T-cell (primary cell): ENCODE measurements around the gene HES3. TPM values are rescaled to one million over a fixed set of nuclear protein-coding genes. Genes with fewer than 3 reads are reported as not detected.

Source experiments
- ATAC-seq, 4 experiments: fragments of 200-7000 bp in 3 of 4; fragments of 150-1000 bp in 1 of 4; cut with Tn5 transposase; replicated peaks in 1 of 4; 1 replicate in 3 of 4; 2 replicates in 1 of 4; pipeline ENCODE4 v1.10.0; 2021; ENCODE audit warnings: moderate library complexity in 3 of 4, mild to moderate bottlenecking in 2 of 4, moderate number of reproducible peaks in 1 of 4
- CTCF ChIA-PET, 2 donors: fragments of 300-600 bp; sonication (Branson Sonifier 250); formaldehyde crosslinking; loops; one replicate each; lab custom pipeline; 2022; ENCODE audit warnings: antibody characterized with exemption in 2 of 2; lab: Charles Lee
- POLR2A ChIA-PET, 2 donors: fragments of 300-600 bp; sonication (Branson Sonifier 250); formaldehyde crosslinking; loops; one replicate each; lab custom pipeline; 2022; ENCODE audit warnings: antibody characterized with exemption in 2 of 2; lab: Charles Lee
- DNase-seq, 35 experiments: peaks; one replicate each; pipeline versions ENCODE4 v3.0.0 to v3.0.0-alpha.2; 2013 to 2023
- H3K27ac ChIP-seq: one replicate; pipeline ENCODE4 v1.5.1; 2013; ENCODE audit warnings: low read length
- H3K27me3 ChIP-seq, 2 experiments: replicated peaks in 1 of 2; 1 replicate in 1 of 2; 2 replicates in 1 of 2; pipeline versions ENCODE4 v1.6.1 to v1.7.0; 2013; ENCODE audit warnings: low read length in 1 of 2, mixed read lengths in 1 of 2; ENCODE audit not compliant: control insufficient read depth in 2 of 2, insufficient read depth in 2 of 2; ENCODE audit errors: extremely low read depth in 1 of 2
- H3K36me3 ChIP-seq, 2 donors: 1 replicate in 1 of 2; 2 replicates in 1 of 2; pipeline versions ENCODE4 v1.6.1 to v1.7.0; 2013; ENCODE audit warnings: low read length in 1 of 2; ENCODE audit not compliant: control insufficient read depth in 2 of 2, insufficient read depth in 1 of 2; ENCODE audit errors: extremely low read depth in 1 of 2
- H3K4me1 ChIP-seq, 2 experiments: 1 replicate in 1 of 2; 2 replicates in 1 of 2; pipeline versions ENCODE4 v1.6.1 to v1.7.0; 2013; ENCODE audit warnings: low read length in 2 of 2, mixed read lengths in 1 of 2; ENCODE audit not compliant: insufficient read depth in 2 of 2, control insufficient read depth in 1 of 2; ENCODE audit errors: extremely low read depth in 1 of 2
- H3K4me3 ChIP-seq, 2 donors: 1 replicate in 1 of 2; 2 replicates in 1 of 2; pipeline versions ENCODE4 v1.5.1 to v1.7.0; 2013; ENCODE audit warnings: mild to moderate bottlenecking in 2 of 2, low read length in 1 of 2, moderate library complexity in 1 of 2; ENCODE audit not compliant: control insufficient read depth in 1 of 2; ENCODE audit errors: extremely low read depth in 1 of 2
- H3K9me3 ChIP-seq: 2 replicates; pipeline ENCODE4 v1.7.0; 2013
- H3K27ac Mint-ChIP-seq, 2 donors: one replicate each; pipeline ENCODE4 v1.8.0; 2020 to 2021; ENCODE audit warnings: mild to moderate bottlenecking in 2 of 2, mixed read lengths in 2 of 2
- H3K27me3 Mint-ChIP-seq, 2 donors: one replicate each; pipeline ENCODE4 v1.8.0; 2021 to 2022; ENCODE audit warnings: mixed read lengths in 2 of 2
- H3K36me3 Mint-ChIP-seq: one replicate; pipeline ENCODE4 v1.8.0; 2021; ENCODE audit warnings: mixed read lengths
- H3K4me1 Mint-ChIP-seq, 3 donors: one replicate each; pipeline ENCODE4 v1.8.0; 2020 to 2022; ENCODE audit warnings: mixed read lengths in 3 of 3, mild to moderate bottlenecking in 1 of 3
- H3K4me3 Mint-ChIP-seq, 3 donors: one replicate each; pipeline ENCODE4 v1.8.0; 2020 to 2022; ENCODE audit warnings: mild to moderate bottlenecking in 3 of 3, mixed read lengths in 3 of 3, moderate library complexity in 3 of 3
- H3K9me3 Mint-ChIP-seq, 3 donors: one replicate each; pipeline ENCODE4 v1.8.0; 2020 to 2022; ENCODE audit warnings: mixed read lengths in 3 of 3
- WGBS: methylation state at CpG from one replicate; pipeline ENCODE4 v1.1.5; 2013; ENCODE audit warnings: missing lambda C conversion rate; ENCODE audit not compliant: insufficient coverage; 5-methylcytosine and 5-hydroxymethylcytosine counted together
- total RNA-seq, 35 experiments: library from RNA in 6 of 35; stranded (reverse) in 6 of 35; fragments of 120-200 nt in 1 of 35; gene quantifications; one replicate each; pipeline versions ENCODE4 v1.2.1 to v1.2.4 and lab custom pipeline; 2013 to 2026

HES3 gene
- total RNA-seq, 5 donors from 2014 or later (not counting 1 experiment from before 2014, with no cell fraction given) = not detected

DNA sequence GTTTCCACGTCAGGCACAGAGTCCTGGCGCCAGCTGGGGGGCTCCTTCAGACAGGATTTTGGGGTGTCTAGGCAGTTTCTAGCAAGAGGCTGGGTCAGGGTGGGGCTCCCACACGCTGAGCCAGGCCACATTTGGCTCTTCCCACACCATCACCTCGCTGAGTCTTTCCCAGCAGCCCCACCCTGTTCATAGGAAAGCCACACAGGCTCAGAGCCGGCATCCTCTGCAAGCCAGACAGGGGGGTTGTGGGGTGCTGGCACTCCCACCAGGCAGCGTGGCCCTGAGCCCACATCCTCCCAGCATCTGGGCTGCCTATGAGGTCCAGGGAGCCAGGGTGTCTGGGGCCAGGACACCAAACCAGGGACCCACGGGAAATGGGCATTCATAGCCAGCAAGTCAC is 19.7 kb downstream of the HES3 start:
- ATAC-seq (no peak), DNase-seq (no peak)
- Histone ChIP-seq H3K4me1 (peaks cover 0 to 18% of the 10 kb centered on the region in 2 experiments), H3K27ac (no peak overlapping the region), H3K4me3 (no peak overlapping the region), H3K27me3 (peaks cover 2 to 40% of the 10 kb centered on the region in 2 experiments), H3K9me3 (no peaks in the 10 kb centered on the region), H3K36me3 (no peaks in the 10 kb centered on the region)
- peaks cover 4 to 15% of the 10 kb centered on the region in 2 donors for H3K27me3 Mint-ChIP-seq
- 80% methylated on average over 5 of the region's 7 CpGs for WGBS
- ChIA-PET POLR2A (no interaction called here), CTCF (no interaction called here)
- H3K4me1 Mint-ChIP-seq = peaks cover 2 to 11% (median 6%) of the 10 kb centered on the region in 3 donors
- H3K9me3 Mint-ChIP-seq = no peaks in the 10 kb centered on the region
- no peaks in the 10 kb centered on the region for H3K36me3 Mint-ChIP-seq
- no peak overlapping the region for H3K4me3 Mint-ChIP-seq
- no peak overlapping the region for H3K27ac Mint-ChIP-seq

DNA sequence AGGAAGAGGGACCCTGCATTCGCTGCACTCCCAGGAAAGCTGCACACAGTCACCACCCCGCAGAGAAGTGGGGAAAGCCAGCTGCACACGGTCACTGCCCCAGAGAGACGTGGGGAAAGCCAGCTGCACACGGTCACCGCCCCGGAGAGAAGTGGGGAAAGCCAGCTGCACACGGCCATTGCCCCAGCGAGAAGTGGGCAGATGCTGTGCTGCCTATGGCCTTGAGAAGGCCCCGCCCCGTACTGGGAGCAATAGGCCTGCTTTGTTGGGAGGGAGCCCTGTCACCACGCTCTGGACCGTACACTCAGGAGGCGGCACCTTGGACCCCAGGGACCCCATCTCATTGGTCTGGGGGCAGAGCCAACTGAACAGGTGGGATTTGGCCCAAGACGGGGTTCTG is 21.2 kb downstream of the HES3 start:
- no peak overlapping the region for H3K4me3 Mint-ChIP-seq
- no peaks in the 10 kb centered on the region for H3K36me3 Mint-ChIP-seq
- Histone ChIP-seq H3K4me1 (peaks cover 0 to 9% of the 10 kb centered on the region in 2 experiments), H3K4me3 (no peak overlapping the region), H3K36me3 (no peaks in the 10 kb centered on the region), H3K9me3 (no peaks in the 10 kb centered on the region), H3K27ac (no peak overlapping the region), H3K27me3 (peaks cover 0 to 27% of the 10 kb centered on the region in 2 experiments)
- ATAC-seq (no peak), DNase-seq (no peak)
- H3K27ac Mint-ChIP-seq = no peak overlapping the region
- WGBS = 91% methylated on average over 15 of the region's 15 CpGs
- H3K9me3 Mint-ChIP-seq = no peaks in the 10 kb centered on the region
- ChIA-PET POLR2A (no interaction called here), CTCF (no interaction called here)
- peaks cover 4 to 6% of the 10 kb centered on the region in 2 donors for H3K27me3 Mint-ChIP-seq
- peaks cover 2 to 6% (median 2%) of the 10 kb centered on the region in 3 donors for H3K4me1 Mint-ChIP-seq

DNA sequence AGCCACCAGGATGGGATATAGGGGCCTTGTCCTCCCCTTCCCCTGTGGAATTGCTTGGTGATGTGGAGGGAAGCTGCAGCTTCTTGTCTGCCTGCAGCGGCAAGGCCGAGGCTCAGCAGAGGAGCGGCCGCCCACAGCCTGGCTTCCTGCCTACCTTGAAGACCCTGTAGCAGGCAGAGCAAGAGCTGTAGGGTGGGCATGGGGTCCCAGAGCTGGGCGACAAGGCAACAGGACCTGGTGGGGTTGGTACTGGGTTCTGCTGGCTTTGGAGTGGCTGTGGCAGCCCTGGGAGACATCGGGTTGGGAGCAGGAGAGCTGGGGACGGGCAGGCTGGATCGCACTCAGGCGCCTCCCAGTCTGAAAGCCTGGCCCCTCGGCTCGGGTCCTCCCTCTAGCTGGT is 22.7 kb downstream of the HES3 start:
- ChIA-PET POLR2A (no interaction called here), CTCF (no interaction called here)
- H3K9me3 Mint-ChIP-seq = no peaks in the 10 kb centered on the region
- Histone ChIP-seq H3K27me3 (peaks cover 0 to 22% of the 10 kb centered on the region in 2 experiments), H3K4me1 (peaks cover 0 to 1% of the 10 kb centered on the region in 2 experiments), H3K4me3 (no peak overlapping the region), H3K36me3 (no peaks in the 10 kb centered on the region), H3K27ac (no peak overlapping the region), H3K9me3 (no peaks in the 10 kb centered on the region)
- 94% methylated on average over 6 of the region's 11 CpGs for WGBS
- H3K4me3 Mint-ChIP-seq = no peak overlapping the region
- no peak for ATAC-seq
- H3K27me3 Mint-ChIP-seq = peaks cover 4 to 6% of the 10 kb centered on the region in 2 donors
- no peak overlapping the region for H3K27ac Mint-ChIP-seq
- peaks cover 0 to 4% (median 2%) of the 10 kb centered on the region in 3 donors for H3K4me1 Mint-ChIP-seq
- DNase-seq = no peak
- no peaks in the 10 kb centered on the region for H3K36me3 Mint-ChIP-seq

DNA sequence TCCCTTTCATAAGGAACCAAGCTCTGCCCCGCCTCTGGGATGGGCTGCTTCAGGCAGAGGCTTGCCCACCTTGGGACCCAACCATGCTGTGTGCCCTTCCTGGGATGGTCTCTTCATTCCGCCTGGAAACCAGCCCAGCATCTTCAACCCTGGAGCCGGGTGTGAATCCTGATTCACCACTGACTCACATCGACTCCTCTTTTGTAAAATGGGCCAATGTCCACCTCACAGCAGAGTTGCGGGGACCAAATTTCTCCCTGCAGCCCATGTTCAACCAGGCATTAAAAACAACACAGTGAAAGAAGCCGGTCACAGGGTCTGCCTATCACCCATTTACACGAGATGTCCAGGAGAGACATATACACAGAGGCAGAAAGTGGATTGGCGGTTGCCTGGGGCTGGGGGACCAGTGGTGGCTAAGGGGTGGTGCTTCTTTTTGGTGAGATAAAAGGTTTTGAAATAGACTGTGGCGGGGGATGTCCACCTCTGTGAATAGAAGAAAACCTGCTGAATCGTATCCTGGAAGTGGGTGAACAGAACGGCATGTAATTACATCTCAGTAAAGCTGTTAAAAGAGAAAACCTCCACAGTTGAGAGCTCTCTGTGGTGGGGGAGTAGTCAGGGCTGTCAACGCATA is 23.8 kb downstream of the HES3 start:
- Histone ChIP-seq H3K4me3 (no peak overlapping the region), H3K4me1 (no peaks in the 10 kb centered on the region), H3K36me3 (no peaks in the 10 kb centered on the region), H3K9me3 (no peaks in the 10 kb centered on the region), H3K27ac (no peak overlapping the region), H3K27me3 (peaks cover 0 to 12% of the 10 kb centered on the region in 2 experiments)
- no peak overlapping the region for H3K27ac Mint-ChIP-seq
- peaks cover 0 to 2% of the 10 kb centered on the region in 2 donors for H3K27me3 Mint-ChIP-seq
- H3K36me3 Mint-ChIP-seq = no peaks in the 10 kb centered on the region
- no peak for ATAC-seq
- H3K4me3 Mint-ChIP-seq = no peak overlapping the region
- H3K9me3 Mint-ChIP-seq = no peaks in the 10 kb centered on the region
- no peaks in the 10 kb centered on the region for H3K4me1 Mint-ChIP-seq
- POLR2A ChIA-PET = no interaction called here
- 97% methylated on average over 4 of the region's 12 CpGs for WGBS
- CTCF ChIA-PET = no interaction called here
- DNase-seq = no peak

- CTCF ChIA-PET = no interaction called here
- ATAC-seq = no peak
Observed at GRCh38 chr1:6268415-6268814, 24.4 kb downstream of the HES3 start.

GRCh38 chr1:6269296-6269695 is 25.3 kb downstream of the HES3 start:
- no peaks in the 10 kb centered on the region for H3K27me3 Mint-ChIP-seq
- H3K4me3 ChIP-seq = no peak overlapping the region
- H3K4me1 ChIP-seq = no peaks in the 10 kb centered on the region
- H3K27ac Mint-ChIP-seq = no peak overlapping the region
- no peaks in the 10 kb centered on the region for H3K4me1 Mint-ChIP-seq
- H3K9me3 Mint-ChIP-seq = no peaks in the 10 kb centered on the region
- no peaks in the 10 kb centered on the region for H3K36me3 ChIP-seq
- no peaks in the 10 kb centered on the region for H3K9me3 ChIP-seq
- ATAC-seq (no peak), DNase-seq (no peak)
- no peaks in the 10 kb centered on the region for H3K36me3 Mint-ChIP-seq
- ChIA-PET POLR2A (no interaction called here), CTCF (no interaction called here)
- H3K4me3 Mint-ChIP-seq = no peak overlapping the region
- 99% methylated on average over 14 of the region's 14 CpGs for WGBS
- no peaks in the 10 kb centered on the region for H3K27me3 ChIP-seq
- H3K27ac ChIP-seq = no peak overlapping the region

More at GRCh38 chr1:6268415-6268814, 24.4 kb downstream of the HES3 start:
- WGBS = 98% methylated on average over 8 of the region's 21 CpGs
- Mint-ChIP-seq H3K4me3 (no peak overlapping the region), H3K9me3 (no peaks in the 10 kb centered on the region), H3K27ac (no peak overlapping the region), H3K27me3 (peaks cover 0 to under 1% of the 10 kb centered on the region in 2 donors), H3K36me3 (no peaks in the 10 kb centered on the region), H3K4me1 (no peaks in the 10 kb centered on the region)
- Histone ChIP-seq H3K4me3 (no peak overlapping the region), H3K36me3 (no peaks in the 10 kb centered on the region), H3K9me3 (no peaks in the 10 kb centered on the region), H3K27ac (no peak overlapping the region), H3K4me1 (no peaks in the 10 kb centered on the region), H3K27me3 (peaks cover 0 to 6% of the 10 kb centered on the region in 2 experiments)
- no peak for DNase-seq
- POLR2A ChIA-PET = no interaction called here
